Astrocyte of the spinal cord (primary cell): ENCODE measurements around the gene CENPVL1.
"Not testable (repeated sequence)": the region's sequence is repeated elsewhere in the genome, so short reads cannot be mapped to it uniquely, and the experiment has no call there.

Experiments
- DNase-seq: peaks from one replicate; pipeline ENCODE4 v3.0.0; 2011; ENCODE audit warnings: low read depth, low spot score
- H3K4me3 ChIP-seq: 2 replicates; pipeline ENCODE4 v1.5.1; 2011; ENCODE audit warnings: low read depth, mild to moderate bottlenecking, low read length, moderate library complexity
- in situ Hi-C: cut with HindIII; loops from 2 replicates; pipeline ENCODE4 v1.10.0; 2017; ENCODE audit warnings: low sequenced_read_pairs
- TF ChIP-seq, protein P1 (sequence below): IDR thresholded peaks from 2 replicates; pipeline ENCODE4 v1.5.1; 2012; ENCODE audit warnings: low read depth, mild to moderate bottlenecking, low read length, inconsistent platforms

The CENPVL1 gene

DNA sequence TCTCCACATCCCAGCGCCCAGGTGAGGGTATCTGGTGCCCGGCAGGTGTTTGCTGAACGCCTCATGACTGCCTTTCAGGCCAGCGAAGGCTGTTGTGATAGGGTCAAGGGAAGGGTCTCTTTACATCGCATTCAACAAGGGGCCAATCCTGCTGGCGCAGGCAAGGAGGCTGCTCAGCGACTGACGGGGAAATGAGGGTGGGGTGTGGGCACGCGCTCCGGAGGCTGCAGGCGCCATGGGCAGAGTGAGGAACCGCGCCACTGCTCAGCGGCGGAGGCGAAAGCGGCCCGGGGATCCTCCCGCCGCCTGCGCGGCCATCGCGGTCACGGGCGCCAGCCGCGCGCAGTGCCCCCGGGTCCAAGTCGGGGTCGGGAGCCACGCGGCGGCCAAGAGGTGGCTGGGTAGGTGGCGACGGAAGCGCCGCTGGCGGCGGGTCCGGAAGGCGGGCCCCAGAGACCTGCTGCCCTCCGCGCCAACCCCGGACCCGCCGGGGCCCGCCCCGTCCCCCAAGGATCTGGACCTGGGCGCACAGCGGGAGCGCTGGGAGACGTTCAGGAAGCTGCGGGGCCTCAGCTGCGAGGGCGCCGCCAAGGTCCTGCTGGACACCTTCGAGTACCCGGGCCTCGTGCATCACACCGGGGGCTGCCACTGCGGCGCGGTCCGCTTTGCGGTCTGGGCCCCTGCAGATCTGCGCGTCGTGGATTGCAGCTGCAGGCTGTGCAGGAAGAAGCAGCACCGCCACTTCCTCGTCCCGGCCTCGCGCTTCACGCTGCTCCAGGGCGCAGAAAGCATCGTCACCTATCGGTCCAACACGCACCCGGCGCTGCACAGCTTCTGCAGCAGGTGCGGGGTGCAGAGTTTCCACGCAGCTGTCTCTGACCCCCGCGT, at the start of gene CENPVL1:
Gene CENPVL1, plus strand, starts transcription at position 236 of the 888 bp plus-strand sequence. Its CDS starts 0 bp downstream, at position 236.
- DNase-seq, in situ Hi-C loops, H3K4me3 ChIP-seq: not testable (repeated sequence)

DNA sequence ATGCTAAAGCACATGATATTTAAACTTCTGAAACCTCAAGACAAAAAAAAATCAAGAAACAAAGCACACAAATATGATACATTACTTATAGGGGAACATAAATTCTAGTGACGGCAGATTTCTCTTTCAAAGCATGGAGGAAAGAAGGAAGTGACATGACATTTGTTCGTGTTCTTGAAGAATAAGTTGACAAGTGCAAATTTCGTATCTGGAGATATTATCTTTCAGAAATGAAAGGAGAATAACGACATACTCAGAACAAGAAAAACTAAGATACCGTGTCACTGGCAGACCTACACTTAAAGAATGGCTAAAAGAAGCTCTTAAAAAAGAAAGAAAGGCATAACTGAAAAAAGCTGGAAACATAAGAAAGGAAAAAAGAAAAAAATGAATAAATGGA, 44.3 kb upstream of the CENPVL1 start:
- no peak for DNase-seq
- no peak overlapping the region for H3K4me3 ChIP-seq
- in situ Hi-C loops: no loop called here
- TF ChIP-seq, protein P1, sequence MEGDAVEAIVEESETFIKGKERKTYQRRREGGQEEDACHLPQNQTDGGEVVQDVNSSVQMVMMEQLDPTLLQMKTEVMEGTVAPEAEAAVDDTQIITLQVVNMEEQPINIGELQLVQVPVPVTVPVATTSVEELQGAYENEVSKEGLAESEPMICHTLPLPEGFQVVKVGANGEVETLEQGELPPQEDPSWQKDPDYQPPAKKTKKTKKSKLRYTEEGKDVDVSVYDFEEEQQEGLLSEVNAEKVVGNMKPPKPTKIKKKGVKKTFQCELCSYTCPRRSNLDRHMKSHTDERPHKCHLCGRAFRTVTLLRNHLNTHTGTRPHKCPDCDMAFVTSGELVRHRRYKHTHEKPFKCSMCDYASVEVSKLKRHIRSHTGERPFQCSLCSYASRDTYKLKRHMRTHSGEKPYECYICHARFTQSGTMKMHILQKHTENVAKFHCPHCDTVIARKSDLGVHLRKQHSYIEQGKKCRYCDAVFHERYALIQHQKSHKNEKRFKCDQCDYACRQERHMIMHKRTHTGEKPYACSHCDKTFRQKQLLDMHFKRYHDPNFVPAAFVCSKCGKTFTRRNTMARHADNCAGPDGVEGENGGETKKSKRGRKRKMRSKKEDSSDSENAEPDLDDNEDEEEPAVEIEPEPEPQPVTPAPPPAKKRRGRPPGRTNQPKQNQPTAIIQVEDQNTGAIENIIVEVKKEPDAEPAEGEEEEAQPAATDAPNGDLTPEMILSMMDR: no peak

DNA sequence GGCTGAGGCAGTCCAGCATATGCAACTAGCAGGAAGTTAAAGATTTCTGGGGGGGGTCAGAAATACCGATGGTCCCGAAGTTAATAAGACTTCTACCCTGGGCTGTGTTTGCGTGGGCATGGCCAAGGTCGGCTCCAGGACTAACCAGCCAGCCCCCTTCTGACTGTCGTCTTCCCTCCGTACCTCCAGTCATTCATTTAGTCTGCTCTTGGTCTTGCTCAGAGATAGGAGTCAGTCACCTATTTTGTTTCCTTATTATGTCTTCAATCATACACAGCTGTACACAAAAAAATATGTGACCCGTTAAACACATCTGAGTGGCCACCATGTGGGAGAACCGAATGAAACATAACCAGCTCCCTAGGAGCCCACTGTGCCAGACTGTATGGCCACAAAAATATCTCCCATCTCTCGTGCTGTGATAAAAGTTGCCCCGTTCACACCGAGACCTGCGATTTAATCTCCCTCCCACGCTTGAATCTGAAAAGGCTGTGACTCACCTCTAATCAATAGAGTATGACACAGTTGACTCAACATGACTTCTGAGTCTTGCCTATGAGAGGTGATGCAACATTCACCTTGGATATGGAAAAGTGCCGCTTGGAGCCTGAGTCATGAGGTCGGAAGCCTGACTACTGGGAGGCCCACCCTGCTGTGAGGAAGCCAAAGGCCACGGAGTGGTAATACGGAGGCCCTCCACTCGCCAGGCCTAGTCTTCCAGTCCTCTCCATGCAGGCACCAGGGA, 30.5 kb upstream of the CENPVL1 start:
- DNase-seq, in situ Hi-C loops, H3K4me3 ChIP-seq: not testable (repeated sequence)

DNA sequence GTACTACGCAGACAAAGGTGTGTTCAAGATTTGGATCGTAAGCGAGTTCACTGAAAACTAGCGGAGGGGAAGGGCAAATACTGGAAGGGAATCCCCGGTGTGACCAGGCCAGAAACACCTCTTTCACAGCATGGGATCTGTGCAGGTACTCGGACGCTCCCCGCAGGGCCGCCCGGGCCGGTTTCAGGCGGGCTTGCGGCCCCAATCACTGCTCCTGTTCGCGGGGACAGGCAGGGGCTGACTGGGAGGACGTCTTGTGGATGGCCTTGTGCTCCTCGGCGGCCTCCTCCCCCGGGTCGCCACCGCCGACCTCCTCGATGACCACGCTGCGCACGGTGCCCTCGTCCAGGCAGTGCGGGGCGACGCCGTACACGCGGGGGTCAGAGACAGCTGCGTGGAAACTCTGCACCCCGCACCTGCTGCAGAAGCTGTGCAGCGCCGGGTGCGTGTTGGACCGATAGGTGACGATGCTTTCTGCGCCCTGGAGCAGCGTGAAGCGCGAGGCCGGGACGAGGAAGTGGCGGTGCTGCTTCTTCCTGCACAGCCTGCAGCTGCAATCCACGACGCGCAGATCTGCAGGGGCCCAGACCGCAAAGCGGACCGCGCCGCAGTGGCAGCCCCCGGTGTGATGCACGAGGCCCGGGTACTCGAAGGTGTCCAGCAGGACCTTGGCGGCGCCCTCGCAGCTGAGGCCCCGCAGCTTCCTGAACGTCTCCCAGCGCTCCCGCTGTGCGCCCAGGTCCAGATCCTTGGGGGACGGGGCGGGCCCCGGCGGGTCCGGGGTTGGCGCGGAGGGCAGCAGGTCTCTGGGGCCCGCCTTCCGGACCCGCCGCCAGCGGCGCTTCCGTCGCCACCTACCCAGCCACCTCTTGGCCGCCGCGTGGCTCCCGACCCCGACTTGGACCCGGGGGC, 28.2 kb upstream of the CENPVL1 start:
- H3K4me3 ChIP-seq, in situ Hi-C loops, DNase-seq: not testable (repeated sequence)

DNA sequence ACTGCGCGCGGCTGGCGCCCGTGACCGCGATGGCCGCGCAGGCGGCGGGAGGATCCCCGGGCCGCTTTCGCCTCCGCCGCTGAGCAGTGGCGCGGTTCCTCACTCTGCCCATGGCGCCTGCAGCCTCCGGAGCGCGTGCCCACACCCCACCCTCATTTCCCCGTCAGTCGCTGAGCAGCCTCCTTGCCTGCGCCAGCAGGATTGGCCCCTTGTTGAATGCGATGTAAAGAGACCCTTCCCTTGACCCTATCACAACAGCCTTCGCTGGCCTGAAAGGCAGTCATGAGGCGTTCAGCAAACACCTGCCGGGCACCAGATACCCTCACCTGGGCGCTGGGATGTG, 27.6 kb upstream of the CENPVL1 start, which contains the start of gene CENPVL2:
Gene CENPVL2, minus strand, starts transcription at position 112 of the 343 bp plus-strand sequence. Its CDS starts 0 bp downstream, at position 112.
- H3K4me3 ChIP-seq, DNase-seq, in situ Hi-C loops: not testable (repeated sequence)

DNA sequence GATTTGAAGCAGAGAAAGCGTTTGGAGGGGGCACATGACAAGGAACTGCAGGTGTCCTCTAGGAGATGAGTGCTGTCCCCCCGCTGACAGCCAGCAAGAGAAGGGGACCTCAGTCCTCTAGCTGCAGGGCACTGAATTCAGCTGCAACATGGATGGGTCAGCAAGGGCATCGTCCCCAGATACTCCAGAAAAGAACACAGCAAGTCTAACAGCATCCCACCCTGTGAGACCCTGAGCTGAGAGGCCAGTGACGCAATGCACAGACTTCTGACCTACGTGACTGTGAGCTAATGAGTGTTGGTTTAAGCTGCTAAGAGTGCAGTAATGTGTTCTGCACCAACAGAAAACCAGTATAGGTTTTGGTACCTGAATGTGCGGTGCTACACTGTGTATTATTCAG, 16.1 kb upstream of the CENPVL1 start:
- in situ Hi-C loops: no loop called here
- DNase-seq: no peak
- H3K4me3 ChIP-seq: no peak overlapping the region
- TF ChIP-seq, protein P1: no peak

DNA sequence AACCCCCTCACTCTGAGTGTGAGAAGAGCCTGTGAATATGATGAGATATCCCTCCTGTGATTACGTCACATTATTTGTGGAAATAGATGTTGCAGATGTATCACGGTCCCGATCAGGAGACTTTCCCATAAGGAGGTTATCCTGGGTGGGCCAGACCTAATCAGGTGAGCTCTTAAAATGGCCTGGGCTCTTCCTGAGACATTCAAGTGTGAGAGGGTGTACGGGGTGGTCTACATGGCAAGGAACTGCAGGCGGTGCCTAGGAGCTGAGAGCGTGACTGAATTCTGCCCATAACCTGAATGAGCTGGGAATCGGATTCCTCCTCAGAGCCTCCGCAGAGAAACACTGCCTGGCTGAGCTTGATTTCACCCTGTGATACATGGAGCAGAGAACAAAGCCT, 12.9 kb upstream of the CENPVL1 start:
- in situ Hi-C loops: no loop called here
- no peak overlapping the region for H3K4me3 ChIP-seq
- TF ChIP-seq, protein P1: no peak
- DNase-seq: no peak

DNA sequence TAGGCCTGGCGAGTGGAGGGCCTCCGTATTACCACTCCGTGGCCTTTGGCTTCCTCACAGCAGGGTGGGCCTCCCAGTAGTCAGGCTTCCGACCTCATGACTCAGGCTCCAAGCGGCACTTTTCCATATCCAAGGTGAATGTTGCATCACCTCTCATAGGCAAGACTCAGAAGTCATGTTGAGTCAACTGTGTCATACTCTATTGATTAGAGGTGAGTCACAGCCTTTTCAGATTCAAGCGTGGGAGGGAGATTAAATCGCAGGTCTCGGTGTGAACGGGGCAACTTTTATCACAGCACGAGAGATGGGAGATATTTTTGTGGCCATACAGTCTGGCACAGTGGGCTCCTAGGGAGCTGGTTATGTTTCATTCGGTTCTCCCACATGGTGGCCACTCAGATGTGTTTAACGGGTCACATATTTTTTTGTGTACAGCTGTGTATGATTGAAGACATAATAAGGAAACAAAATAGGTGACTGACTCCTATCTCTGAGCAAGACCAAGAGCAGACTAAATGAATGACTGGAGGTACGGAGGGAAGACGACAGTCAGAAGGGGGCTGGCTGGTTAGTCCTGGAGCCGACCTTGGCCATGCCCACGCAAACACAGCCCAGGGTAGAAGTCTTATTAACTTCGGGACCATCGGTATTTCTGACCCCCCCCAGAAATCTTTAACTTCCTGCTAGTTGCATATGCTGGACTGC, 2.8 kb downstream of the CENPVL1 start:
- in situ Hi-C loops, H3K4me3 ChIP-seq: not testable (repeated sequence)

More for the DNA sequence above, 2.8 kb downstream of the CENPVL1 start:
- not testable (repeated sequence) for DNase-seq
